MV-4-11 (cell line): Measurements from ENCODE around the gene TMEM221.
A peak's percentile ranks its signal among the peaks of the same experiment; 100 is the strongest.

ENCODE experiments used
- DNase-seq: peaks from one replicate; lab custom pipeline; 2025; lab: John Stamatoyannopoulos, UW

The TMEM221 gene

GRCh38 chr19:17405250-17406045, 43.0 kb downstream of the TMEM221 start, which contains the start of gene BST2:
BST2 (minus strand) TSS chr19:17405630; CDS start chr19:17405575, 55 bp downstream.
- peak; percentile 97 for DNase-seq

GRCh38 chr19:17404621-17405249, 43.7 kb downstream of the TMEM221 start:
- no peak for DNase-seq

GRCh38 chr19:17404015-17404414, 44.5 kb downstream of the TMEM221 start:
- DNase-seq: no peak

- no peak for DNase-seq
These were observed 45.2 kb downstream of the TMEM221 start for GRCh38 chr19:17402982-17403855.

- DNase-seq: no peak
These were observed 46.8 kb downstream of the TMEM221 start for GRCh38 chr19:17401628-17402027.

- no peak for DNase-seq
These were observed 49.5 kb downstream of the TMEM221 start for GRCh38 chr19:17398902-17399527.

GRCh38 chr19:17394891-17395415, 53.5 kb downstream of the TMEM221 start:
- peak; percentile 96 for DNase-seq

- DNase-seq: no peak
These were observed 54.6 kb downstream of the TMEM221 start, which contains the start of gene CCDC194 for GRCh38 chr19:17393914-17394313. CCDC194 (minus strand) TSS chr19:17394196; CDS start chr19:17394158, 38 bp downstream.

- DNase-seq: peak; percentile 50
These were observed 55.5 kb downstream of the TMEM221 start for GRCh38 chr19:17393002-17393401.

- DNase-seq: peak; percentile 100
These were observed 56.9 kb downstream of the TMEM221 start for GRCh38 chr19:17391371-17392151.

GRCh38 chr19:17390665-17391370, 57.6 kb downstream of the TMEM221 start:
- peak; percentile 88 for DNase-seq

GRCh38 chr19:17389957-17390664, 58.4 kb downstream of the TMEM221 start:
- DNase-seq: no peak

- DNase-seq: no peak
These were observed 59.2 kb downstream of the TMEM221 start for GRCh38 chr19:17389288-17389687.

GRCh38 chr19:17385878-17386611, 62.4 kb downstream of the TMEM221 start:
- DNase-seq: peak; percentile 64
